Measurements from ENCODE around the gene CLEC11A. TPM values are rescaled to one million over a fixed set of nuclear protein-coding genes. Genes with fewer than 3 reads are reported as not detected.
A peak's percentile ranks its signal among the peaks of the same experiment; 100 is the strongest.

Gene CLEC11A
- total RNA-seq, 1 experiment from 2014 or later = 56.9 TPM

GRCh38 chr19:50703915-50704796 lies 19.0 kb upstream of the CLEC11A start:
- peak; percentile 59 for DNase-seq (ENCODE audit: low read depth)

GRCh38 chr19:50705422-50706019 lies 17.6 kb upstream of the CLEC11A start:
- DNase-seq (ENCODE audit: low read depth) = peak; percentile 88

GRCh38 chr19:50706387-50706786 lies 16.8 kb upstream of the CLEC11A start:
- DNase-seq (ENCODE audit: low read depth) = no peak

GRCh38 chr19:50708179-50708879 lies 14.8 kb upstream of the CLEC11A start:
- no peak for DNase-seq (ENCODE audit: low read depth)

- peak; percentile 54 for DNase-seq (ENCODE audit: low read depth)
These were observed 13.1 kb upstream of the CLEC11A start for GRCh38 chr19:50710094-50710493.

- no peak for DNase-seq (ENCODE audit: low read depth)
These were observed 12.6 kb upstream of the CLEC11A start for GRCh38 chr19:50710612-50711011.

- DNase-seq (ENCODE audit: low read depth) = no peak
These were observed 12.0 kb upstream of the CLEC11A start for GRCh38 chr19:50711196-50711595.

- no peak for DNase-seq (ENCODE audit: low read depth)
These were observed 11.4 kb upstream of the CLEC11A start for GRCh38 chr19:50711805-50712204.

GRCh38 chr19:50712833-50713232 lies 10.3 kb upstream of the CLEC11A start:
- no peak for DNase-seq (ENCODE audit: low read depth)

GRCh38 chr19:50713556-50714236 lies 9.5 kb upstream of the CLEC11A start:
- DNase-seq (ENCODE audit: low read depth) = no peak

- no peak for DNase-seq (ENCODE audit: low read depth)
These were observed 6.8 kb upstream of the CLEC11A start for GRCh38 chr19:50716178-50717025.

- DNase-seq (ENCODE audit: low read depth) = no peak
These were observed 6.0 kb upstream of the CLEC11A start for GRCh38 chr19:50717026-50717723.

GRCh38 chr19:50717891-50718254 lies 5.3 kb upstream of the CLEC11A start:
- no peak for DNase-seq (ENCODE audit: low read depth)

GRCh38 chr19:50718255-50719118 lies 4.7 kb upstream of the CLEC11A start:
- DNase-seq (ENCODE audit: low read depth) = no peak

GRCh38 chr19:50719119-50719435 lies 4.1 kb upstream of the CLEC11A start:
- no peak for DNase-seq (ENCODE audit: low read depth)

GRCh38 chr19:50719566-50719965 lies 3.6 kb upstream of the CLEC11A start, which contains the start of gene SHANK1:
SHANK1 (minus strand) TSS chr19:50719802; CDS start chr19:50716919, 2,883 bp downstream.
- DNase-seq (ENCODE audit: low read depth) = no peak

- DNase-seq (ENCODE audit: low read depth) = no peak
These were observed 2.8 kb upstream of the CLEC11A start for GRCh38 chr19:50720181-50720920.

- DNase-seq (ENCODE audit: low read depth) = peak; percentile 71
These were observed 2.2 kb upstream of the CLEC11A start for GRCh38 chr19:50720921-50721381.

Measured in Daoy (cell line).